SU-DHL-6 (cell line): ENCODE data around the gene LRRFIP1.

Experiments used
- H2AFZ ChIP-seq: fragments of 200-600 bp; sonication (generic); 2 replicates; pipeline ENCODE4 v1.6.1; 2014; ENCODE audit warnings: low read depth, mild to moderate bottlenecking, moderate library complexity, mixed read lengths, antibody characterized with exemption, low read length; ENCODE audit not compliant: severe bottlenecking
- H3F3A ChIP-seq: fragments of 200-600 bp; shearing (Covaris generic); 2 replicates; pipeline ENCODE4 v1.6.0; 2016; ENCODE audit warnings: antibody characterized with exemption, mild to moderate bottlenecking; ENCODE audit not compliant: insufficient read depth
- H3K27ac ChIP-seq: fragments of 200-600 bp; sonication (generic); 2 replicates; pipeline ENCODE4 v1.5.1; 2016; ENCODE audit warnings: low read depth, mild to moderate bottlenecking, low read length, moderate library complexity, mixed read lengths
- H3K27me3 ChIP-seq: fragments of 200-600 bp; sonication (generic), shearing (Covaris generic); 2 replicates; pipeline ENCODE4 v1.6.0; 2014; ENCODE audit warnings: mild to moderate bottlenecking, low read length
- H3K36me3 ChIP-seq: fragments of 200-600 bp; sonication (generic); 2 replicates; pipeline ENCODE4 v1.6.1; 2014; ENCODE audit warnings: mild to moderate bottlenecking, low read length, mixed read lengths
- H3K4me2 ChIP-seq: fragments of 300-600, 200-600 bp; shearing (Covaris generic), sonication (generic); 2 replicates; pipeline ENCODE4 v1.6.0; 2014; ENCODE audit warnings: low read length, low read depth, mild to moderate bottlenecking; ENCODE audit not compliant: poor library complexity, severe bottlenecking
- H3K4me3 ChIP-seq: fragments of 200-600 bp; sonication (generic); 2 replicates; pipeline ENCODE4 v1.5.1; 2014; ENCODE audit warnings: antibody characterized with exemption, low read length, mild to moderate bottlenecking, mixed read lengths; ENCODE audit not compliant: insufficient read depth, poor library complexity, severe bottlenecking
- H3K79me2 ChIP-seq: fragments of 200-600 bp; sonication (generic); 2 replicates; pipeline ENCODE4 v1.6.1; 2014; ENCODE audit warnings: mild to moderate bottlenecking, low read length, moderate library complexity; ENCODE audit not compliant: insufficient read depth
- H3K9ac ChIP-seq: fragments of 200-600 bp; sonication (generic); 2 replicates; pipeline ENCODE4 v1.7.0; 2014; ENCODE audit warnings: mild to moderate bottlenecking, low read length
- H3K9me2 ChIP-seq: fragments of 200-600 bp; sonication (generic); replicated peaks from 2 replicates; pipeline ENCODE4 v1.6.1; 2014; ENCODE audit warnings: low read length; ENCODE audit not compliant: insufficient read depth
- H3K9me3 ChIP-seq: fragments of 200-600 bp; sonication (generic); 2 replicates; pipeline ENCODE4 v1.6.1; 2014; ENCODE audit warnings: low read length, mixed read lengths; ENCODE audit not compliant: insufficient read depth
- H4K20me1 ChIP-seq: fragments of 200-600 bp; sonication (generic); 2 replicates; pipeline ENCODE4 v1.6.1; 2014; ENCODE audit warnings: low read depth, mild to moderate bottlenecking, antibody characterized with exemption, low read length, moderate library complexity, mixed read lengths
- EZH2phosphoT487 ChIP-seq: fragments of 200-600 bp; sonication (generic), shearing (Covaris generic); conservative IDR thresholded peaks from 2 replicates; pipeline ENCODE4 v1.6.1; 2018; ENCODE audit warnings: mild to moderate bottlenecking, antibody characterized with exemption, low read length, moderate library complexity, mixed read lengths
- TF ChIP-seq, protein P1 (sequence below): fragments of 200-600 bp; sonication (generic); IDR thresholded peaks from one replicate; pipeline ENCODE4 v1.5.1; 2017; ENCODE audit warnings: antibody characterized with exemption, mild to moderate bottlenecking, low read length, moderate library complexity; ENCODE audit not compliant: insufficient read depth, poor library complexity, severe bottlenecking

LRRFIP1 gene

DNA sequence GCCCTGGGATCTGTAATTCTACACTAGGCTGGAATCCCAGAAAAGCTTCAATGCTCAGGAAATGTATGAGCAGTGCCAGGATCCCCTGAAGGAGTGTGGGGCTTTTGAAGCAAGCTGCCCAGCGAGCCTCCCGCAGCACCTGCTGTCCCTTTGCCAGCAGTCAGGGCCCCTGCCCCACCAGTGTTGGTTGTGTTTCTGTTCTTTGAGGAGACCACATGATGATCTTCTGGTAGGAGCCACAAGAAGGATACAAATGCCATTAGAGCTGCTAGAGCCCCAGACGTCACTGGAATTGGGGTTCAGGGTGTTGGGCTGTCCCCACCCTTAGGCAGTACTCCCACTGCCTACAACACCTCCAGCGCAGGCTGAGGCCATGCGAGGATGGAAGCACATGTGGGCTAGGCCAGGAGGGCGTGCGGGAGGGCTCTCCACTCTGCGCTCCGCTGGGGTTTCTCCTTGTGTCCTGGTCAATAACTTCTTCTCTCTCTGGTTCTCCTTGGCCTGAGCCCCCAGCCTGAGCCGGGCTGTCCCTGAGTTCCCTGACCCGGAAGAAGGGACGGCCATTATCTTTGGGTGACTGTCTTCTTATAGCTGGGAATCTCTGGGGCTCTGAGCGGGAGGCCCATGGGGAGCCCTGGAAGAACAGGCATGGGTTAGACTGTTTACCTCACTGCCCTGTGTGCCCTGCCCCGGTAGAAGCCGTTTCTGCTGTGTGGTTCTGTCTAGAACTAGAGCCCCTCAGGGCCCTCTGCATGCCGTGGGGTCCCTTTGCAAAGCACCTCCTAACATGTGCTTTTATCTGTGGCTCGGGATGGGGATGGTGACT is 73.9 kb downstream of the LRRFIP1 start:
- Histone ChIP-seq H4K20me1 (peaks cover 5% of the 10 kb centered on the region; the same call in 1 of the 2 replicates), H3K27me3 (no peaks in the 10 kb centered on the region), H2AFZ (no peak overlapping the region), H3K79me2 (peaks cover 69% of the 10 kb centered on the region), H3K4me2 (no peak overlapping the region), H3K9ac (no peak overlapping the region), H3K9me3 (no peaks in the 10 kb centered on the region), H3K4me3 (no peak overlapping the region), H3K9me2 (no peaks in the 10 kb centered on the region), H3F3A (0 out of 2 replicates have a peak, but pooled peaks cover under 1% of the 10 kb centered on the region), H3K27ac (no peak overlapping the region), H3K36me3 (no peaks in the 10 kb centered on the region)
- TF ChIP-seq, protein P1, sequence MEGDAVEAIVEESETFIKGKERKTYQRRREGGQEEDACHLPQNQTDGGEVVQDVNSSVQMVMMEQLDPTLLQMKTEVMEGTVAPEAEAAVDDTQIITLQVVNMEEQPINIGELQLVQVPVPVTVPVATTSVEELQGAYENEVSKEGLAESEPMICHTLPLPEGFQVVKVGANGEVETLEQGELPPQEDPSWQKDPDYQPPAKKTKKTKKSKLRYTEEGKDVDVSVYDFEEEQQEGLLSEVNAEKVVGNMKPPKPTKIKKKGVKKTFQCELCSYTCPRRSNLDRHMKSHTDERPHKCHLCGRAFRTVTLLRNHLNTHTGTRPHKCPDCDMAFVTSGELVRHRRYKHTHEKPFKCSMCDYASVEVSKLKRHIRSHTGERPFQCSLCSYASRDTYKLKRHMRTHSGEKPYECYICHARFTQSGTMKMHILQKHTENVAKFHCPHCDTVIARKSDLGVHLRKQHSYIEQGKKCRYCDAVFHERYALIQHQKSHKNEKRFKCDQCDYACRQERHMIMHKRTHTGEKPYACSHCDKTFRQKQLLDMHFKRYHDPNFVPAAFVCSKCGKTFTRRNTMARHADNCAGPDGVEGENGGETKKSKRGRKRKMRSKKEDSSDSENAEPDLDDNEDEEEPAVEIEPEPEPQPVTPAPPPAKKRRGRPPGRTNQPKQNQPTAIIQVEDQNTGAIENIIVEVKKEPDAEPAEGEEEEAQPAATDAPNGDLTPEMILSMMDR, result no peak

DNA sequence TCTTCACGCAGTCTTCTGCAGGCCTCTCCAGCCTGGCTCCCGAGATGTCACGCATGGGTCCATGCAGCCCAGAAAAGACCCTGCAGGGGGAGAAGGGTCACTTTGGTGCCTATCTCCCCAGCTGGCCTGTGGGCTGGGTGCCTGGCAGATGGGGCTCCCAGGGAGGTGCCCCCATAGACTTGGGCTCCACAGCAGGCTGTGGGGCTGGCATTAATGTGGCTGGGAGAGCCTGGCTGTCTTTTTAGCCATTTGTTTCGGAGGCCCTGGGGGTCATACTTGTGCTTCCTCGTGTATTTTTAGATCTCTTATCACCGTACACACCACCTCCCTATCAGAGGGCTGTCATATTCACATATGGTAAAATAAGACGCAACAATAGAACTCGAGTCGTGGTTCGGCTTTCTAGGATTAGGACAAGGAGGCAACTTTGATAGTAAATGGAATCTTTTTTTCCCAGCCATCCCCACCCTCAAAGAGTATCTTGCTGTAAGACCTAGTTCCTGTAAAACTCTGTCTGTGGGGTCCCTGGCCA is 74.5 kb downstream of the LRRFIP1 start:
- H3K4me3 ChIP-seq, result no peak overlapping the region
- H3K9me2 ChIP-seq, result no peaks in the 10 kb centered on the region
- H3F3A ChIP-seq, result no peaks in the 10 kb centered on the region
- H3K36me3 ChIP-seq, result no peaks in the 10 kb centered on the region
- H3K9me3 ChIP-seq, result no peaks in the 10 kb centered on the region
- no peak for TF ChIP-seq EZH2phosphoT487
- TF ChIP-seq, protein P1, result no peak
- H4K20me1 ChIP-seq, result peaks cover 5% of the 10 kb centered on the region; the same call in 1 of the 2 replicates
- no peak overlapping the region for H2AFZ ChIP-seq
- H3K27me3 ChIP-seq, result no peaks in the 10 kb centered on the region
- peaks cover 73% of the 10 kb centered on the region for H3K79me2 ChIP-seq
- H3K27ac ChIP-seq, result no peak overlapping the region
- no peak overlapping the region for H3K4me2 ChIP-seq
- no peak overlapping the region for H3K9ac ChIP-seq

DNA sequence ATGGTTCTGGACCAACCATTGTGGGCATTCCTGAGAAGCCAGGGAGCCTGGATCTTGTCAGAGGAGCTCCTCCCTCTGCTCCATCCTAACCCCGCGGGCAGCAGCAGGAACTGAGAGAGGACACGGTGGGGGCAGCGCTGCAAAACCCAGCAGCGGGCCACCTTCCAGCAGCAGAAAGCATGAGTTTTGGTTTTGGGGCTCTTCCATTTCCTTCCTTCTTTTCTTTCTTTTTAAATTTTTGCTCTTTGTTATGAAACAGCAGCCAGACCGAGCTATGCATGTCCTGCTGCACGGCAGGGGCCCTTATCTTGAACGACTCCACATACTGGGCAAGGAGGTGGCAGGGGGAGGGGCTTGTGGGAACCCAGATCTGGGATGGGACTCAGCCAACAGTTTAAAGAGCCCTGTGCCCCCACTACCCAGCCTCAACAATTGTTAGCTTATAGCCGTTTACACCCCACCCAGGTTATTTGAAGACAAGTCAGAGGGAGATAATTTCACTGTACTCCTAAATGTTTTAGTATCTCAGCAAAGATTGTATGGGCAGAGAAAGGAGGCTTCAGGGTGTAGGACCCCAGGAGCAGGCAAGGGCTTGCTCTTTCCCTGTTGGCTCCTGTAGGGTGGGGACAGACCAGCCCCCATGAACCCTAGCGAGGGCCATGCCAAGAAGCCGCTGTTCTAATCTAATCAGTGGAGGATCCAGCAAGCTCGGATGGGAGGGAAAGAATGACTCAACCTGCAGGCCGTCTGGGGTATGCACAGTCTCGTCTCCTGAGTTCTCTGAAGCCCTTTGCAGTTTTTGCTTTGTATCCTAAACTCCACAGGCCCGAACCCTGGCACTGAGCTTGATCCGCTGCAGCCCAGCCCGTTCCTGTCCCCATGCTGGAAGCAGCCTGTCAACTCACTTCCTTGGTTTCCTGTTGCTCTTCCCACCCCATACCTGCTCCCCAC is 75.3 kb downstream of the LRRFIP1 start:
- Histone ChIP-seq H3K9me2 (no peaks in the 10 kb centered on the region), H3K27ac (no peak overlapping the region), H3K9me3 (no peaks in the 10 kb centered on the region), H3F3A (no peaks in the 10 kb centered on the region), H3K79me2 (peaks cover 68% of the 10 kb centered on the region), H3K27me3 (no peaks in the 10 kb centered on the region), H3K4me2 (no peak overlapping the region), H3K4me3 (no peak overlapping the region), H3K9ac (no peak overlapping the region), H4K20me1 (peaks cover 4% of the 10 kb centered on the region; the same call in 1 of the 2 replicates), H2AFZ (no peak overlapping the region), H3K36me3 (no peaks in the 10 kb centered on the region)
- TF ChIP-seq, protein P1, result no peak
- TF ChIP-seq EZH2phosphoT487, result no peak
